Activated CD4-positive, alpha-beta T cell treated with anti-CD3 and anti-CD28 coated beads, Interleukin-2, Interleukin-4, amounts not matched to agents 100 ng/mL and 50 ng/mL, durations not matched to agents 16 hours and 8 hours (primary cell): ENCODE results near the gene MMP10.

Source experiments
- DNase-seq: peaks from one replicate; pipeline ENCODE4 v3.0.0-alpha.2; 2020; ENCODE audit warnings: low spot score

Gene MMP10

DNA sequence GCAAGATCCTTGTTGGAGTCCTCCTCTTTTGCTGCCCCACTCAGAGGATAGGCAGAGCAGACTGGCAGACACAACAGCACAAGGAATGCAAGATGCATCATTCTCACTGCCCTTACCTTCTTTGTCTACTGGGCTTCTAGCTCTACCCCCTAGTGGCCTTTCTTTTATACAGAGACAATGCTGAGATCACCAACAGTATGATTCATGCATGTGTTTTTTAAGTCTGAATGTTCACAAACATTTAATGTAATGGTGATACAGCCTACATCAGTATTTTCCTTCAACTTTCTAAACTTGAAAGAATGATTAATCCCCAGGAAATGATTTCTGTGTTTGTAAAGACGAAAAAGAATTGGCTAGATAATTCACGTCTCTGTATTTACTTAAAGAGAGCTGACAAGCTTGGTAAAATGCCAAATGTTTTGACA is at the start of gene MMP10:
TSS of gene MMP10 (minus strand) at position 138 of the 428 bp plus-strand sequence. CDS start at position 101, 37 bp downstream.
- DNase-seq, result no peak

DNA sequence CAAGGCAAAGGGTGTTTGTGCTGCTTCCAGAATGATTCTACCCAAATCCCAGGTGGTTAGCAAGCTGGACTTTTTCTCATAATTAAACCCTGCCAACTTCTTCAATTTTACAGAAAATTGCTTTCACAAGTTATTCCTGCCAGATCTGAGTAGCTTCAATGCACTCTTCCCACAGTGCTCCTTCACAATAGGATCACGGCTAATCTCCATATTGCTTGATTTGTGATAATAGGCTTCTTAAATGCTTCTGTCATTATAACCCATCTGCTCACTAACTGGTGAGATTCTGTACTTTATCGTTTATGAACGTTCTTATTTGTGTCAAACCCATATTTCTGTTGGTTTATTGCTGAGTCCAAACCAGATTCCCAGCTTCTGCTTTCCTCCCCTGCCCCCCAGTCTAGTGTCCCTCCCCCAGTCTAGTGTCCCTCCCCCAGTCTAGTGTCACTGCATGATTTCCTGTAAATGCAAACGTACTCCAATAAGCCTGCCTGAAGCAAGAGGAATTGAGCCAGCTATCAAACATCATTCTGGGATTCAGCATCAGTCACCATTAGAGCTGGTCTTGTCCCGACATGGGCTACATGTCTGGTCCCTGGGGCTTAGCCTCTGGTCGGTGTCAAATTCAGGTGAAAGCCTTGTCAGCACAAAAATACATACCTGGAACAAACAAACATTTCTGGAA is 49.0 kb upstream of the MMP10 start:
- DNase-seq, result no peak

DNA sequence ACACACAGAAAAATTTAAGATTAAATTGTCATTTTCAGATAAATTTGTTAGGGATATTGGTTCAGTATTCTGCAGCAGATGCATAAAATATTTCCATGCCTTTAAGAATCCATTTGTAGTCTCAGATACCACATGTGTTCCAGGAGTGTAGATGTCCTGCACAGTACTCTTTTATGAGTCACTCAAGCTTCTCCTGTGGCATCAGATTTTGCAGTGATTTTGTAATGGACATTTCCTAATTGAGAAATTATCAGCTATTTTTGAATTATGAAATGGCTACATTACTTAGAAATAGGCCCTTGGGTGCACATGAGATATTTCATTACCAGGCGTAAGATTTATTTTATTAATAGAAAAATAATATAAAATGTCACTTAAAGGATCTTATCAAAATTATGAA is 44.1 kb upstream of the MMP10 start:
- no peak for DNase-seq

DNA sequence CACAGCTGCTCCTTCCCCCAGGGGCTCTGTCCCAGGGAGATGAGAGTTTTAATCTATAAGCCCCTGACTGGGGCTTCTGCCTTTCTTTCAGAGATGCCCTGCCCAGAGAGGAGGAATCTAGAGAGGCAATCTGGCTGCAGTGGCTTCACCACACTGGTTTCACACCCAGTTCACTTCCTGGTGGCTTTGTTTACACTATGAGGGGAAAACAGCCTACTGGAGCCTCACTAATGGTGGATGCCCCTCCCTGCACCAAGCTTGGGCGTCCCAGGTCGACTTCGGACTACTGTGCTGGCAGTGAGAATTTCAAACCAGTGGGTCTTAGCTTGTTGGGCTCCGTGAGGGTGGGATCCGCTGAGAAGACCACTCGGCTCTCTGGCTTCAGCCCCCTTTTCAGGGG is 39.1 kb upstream of the MMP10 start:
- no peak for DNase-seq

DNA sequence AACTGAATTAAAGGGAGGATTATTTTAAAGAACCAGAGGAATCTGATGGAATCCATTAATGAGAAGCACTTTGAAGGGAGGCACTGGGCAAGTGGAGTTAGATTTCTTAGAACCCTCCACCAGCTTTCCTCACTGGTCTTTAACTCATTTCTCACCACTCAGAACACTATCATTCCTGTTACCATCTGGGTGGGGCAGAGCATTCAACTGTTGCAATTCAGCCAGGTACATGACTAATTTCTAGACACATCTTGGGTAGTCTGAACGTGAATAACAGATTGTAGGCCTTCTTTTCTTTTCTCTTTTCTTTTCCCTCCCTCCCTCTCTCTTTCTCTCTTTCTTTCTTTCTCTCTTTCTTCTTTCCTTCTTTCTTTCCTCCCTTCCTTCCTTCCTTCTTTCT is 33.1 kb upstream of the MMP10 start:
- DNase-seq, result no peak

DNA sequence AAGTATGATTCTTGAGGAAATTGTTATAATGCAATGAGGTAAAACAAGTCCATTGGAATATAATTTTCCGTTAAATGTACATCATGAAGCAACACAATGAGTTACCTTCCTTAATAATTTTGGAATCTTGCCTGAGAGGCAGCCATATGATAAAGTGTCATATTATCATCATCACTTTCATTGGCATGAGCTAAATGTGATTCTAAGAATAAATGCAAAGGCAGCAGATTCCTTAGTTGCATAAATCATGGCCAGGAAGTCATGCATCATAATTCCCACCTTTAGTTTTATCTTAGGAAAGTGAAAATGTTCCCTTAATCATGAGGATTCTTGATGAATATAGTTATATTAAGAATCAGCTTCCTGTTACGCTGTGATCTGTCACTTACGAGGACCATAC is 31.8 kb upstream of the MMP10 start:
- no peak for DNase-seq

DNA sequence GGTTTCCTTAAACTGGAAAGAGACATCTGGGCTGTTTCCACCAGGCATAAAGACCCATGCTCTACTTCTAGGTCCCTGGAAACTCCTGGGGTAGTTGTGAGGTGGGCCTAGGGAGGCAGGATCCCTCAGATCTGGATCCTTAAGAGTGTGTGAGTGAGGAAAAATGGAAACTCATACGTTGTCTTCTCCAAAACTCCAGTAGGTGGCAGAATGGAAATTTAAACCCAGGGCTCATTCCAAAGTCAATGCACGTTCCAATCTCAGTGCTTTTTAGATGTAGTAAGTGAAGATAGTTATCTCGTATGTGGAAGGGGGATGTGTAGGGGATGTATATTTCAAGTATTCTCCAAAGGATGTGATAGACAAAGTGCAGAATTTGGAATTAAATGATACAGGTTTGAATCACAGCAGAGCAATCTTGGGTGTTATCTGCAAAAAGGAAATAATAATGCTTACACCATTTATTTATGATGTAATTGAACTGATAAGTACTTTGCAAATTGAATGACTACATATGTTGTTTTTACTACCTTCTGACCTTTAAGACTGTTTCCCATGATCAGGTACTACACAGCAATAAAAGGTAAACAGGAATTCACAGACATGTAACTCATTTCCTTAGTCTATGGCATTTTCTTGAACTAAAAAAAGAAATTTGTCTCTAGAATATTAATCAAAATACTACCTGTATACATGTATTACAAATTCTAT is 30.7 kb upstream of the MMP10 start:
- no peak for DNase-seq

DNA sequence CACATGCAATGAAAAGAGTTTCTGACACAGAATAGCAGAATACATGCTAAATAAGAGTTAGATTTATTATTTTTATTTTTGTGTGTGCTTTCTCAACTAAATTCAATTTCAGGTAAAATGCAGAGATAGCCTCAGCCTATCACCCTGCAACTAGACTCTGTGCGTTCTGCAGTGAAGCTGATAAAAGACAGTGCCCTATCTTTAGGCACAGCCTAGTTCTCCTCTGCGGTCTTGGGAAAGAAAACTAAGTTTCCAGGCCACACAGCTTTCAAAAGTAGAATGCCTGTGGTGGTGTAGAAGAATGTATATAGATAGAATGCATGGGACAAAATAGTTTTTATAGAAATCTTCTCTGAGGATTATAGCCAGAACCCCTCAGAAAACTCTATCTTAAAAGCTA is 29.5 kb upstream of the MMP10 start:
- no peak for DNase-seq

DNA sequence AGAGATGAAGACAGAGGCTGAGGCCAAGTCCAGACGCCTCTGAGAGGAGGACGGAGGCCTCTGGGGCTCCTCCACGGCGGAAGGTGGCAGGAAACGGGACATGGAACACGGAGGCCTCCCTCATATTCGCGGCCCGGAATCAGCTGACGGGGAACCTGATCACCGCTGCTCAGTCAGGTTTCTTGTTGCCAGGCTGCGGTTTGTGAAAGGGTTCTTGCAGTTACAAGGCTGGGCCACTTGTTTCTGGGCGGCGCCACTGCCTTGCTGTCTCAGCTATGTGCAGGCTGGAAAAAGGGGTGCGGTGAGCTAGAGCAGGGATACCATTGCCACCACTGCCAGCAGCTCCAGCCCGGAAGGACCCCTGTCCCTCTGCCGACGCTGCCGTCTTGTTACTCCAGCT is 27.5 kb upstream of the MMP10 start:
- DNase-seq, result peak; percentile 12

DNA sequence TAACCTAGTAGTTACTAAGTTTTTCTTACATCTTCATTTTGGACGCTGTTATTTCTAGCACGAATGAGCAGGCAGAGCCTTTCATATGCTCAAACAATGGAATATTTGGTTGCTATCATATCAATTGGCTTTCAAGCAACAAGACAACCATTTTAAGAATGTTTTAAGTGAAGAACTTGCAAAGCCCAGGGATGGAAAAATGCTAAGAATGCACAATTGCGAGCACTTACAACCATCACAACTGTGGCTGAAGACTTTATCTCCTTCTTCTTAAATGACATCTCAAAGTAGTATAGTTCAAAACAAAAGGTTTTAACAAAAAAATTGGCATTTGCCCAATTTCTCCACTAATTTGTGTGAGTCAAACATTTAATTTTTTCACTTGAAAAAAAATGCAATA is 25.9 kb upstream of the MMP10 start:
- no peak for DNase-seq

DNA sequence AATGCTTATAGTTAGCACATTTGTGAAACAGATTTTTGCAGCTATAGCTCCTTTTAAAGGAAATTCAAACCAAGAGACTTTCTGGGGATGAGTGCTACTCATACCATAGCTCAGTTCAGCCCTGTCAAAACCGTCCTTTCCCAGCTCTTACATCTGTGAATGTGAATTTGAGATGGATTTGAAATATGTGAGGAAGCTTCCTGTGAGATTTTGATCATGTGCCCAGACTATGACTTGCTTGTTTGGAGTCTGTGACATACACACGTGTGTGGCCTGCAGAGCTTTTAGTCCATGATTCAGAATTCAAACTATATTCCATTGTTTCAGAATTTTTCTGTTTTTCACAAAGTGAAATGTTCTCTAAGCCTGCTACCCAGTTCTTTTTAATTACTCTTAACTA is 21.9 kb upstream of the MMP10 start:
- DNase-seq, result no peak

DNA sequence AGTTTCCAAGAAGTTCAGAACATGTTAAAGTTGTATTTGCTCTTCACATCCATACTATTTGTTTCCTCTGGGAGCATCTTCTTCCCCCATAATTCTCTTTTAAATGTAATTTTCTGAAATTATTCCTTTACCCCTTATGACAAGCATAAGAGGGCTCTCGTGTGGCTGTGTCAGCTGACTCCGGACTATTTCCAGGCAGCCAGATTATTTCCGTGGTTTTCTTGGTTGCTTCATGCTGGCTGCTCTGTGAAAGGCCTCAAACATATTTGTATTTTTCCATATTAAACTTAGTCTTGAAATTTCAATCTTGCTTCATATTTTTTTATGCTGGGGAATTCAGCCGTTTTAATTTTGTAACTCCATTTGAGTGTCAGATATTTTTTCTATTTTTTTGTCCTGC is 20.3 kb upstream of the MMP10 start:
- DNase-seq, result no peak

DNA sequence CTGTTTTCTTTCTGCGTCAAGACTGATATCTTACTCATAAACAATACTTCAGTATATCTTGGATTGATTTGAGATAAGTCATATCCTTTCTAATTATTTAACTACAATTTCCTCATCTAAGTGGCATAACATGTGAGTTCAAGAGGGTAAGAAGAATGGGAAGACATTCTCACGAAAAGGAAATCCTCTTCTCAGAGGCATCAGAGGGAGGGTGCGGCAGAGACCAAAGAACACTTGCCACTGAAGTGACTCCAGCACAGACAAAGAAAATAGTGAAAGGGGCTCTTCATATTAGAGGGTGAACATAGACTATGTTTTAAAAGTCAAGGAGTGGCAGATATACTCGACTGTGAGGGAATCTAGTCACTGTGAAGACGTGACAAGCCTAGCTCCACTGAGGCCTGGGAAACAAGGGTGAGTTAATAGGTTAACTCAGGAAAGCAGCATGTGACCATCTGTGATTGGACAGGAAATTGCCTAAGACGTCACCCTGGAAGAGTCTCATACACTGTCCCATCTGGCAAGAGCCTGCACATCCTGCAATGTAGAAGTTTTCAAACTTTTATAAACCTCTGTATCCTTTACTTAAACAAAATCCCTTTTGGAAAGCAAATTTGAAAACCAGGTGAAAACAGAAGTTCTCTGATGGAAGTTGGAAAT is 19.4 kb upstream of the MMP10 start:
- no peak for DNase-seq

DNA sequence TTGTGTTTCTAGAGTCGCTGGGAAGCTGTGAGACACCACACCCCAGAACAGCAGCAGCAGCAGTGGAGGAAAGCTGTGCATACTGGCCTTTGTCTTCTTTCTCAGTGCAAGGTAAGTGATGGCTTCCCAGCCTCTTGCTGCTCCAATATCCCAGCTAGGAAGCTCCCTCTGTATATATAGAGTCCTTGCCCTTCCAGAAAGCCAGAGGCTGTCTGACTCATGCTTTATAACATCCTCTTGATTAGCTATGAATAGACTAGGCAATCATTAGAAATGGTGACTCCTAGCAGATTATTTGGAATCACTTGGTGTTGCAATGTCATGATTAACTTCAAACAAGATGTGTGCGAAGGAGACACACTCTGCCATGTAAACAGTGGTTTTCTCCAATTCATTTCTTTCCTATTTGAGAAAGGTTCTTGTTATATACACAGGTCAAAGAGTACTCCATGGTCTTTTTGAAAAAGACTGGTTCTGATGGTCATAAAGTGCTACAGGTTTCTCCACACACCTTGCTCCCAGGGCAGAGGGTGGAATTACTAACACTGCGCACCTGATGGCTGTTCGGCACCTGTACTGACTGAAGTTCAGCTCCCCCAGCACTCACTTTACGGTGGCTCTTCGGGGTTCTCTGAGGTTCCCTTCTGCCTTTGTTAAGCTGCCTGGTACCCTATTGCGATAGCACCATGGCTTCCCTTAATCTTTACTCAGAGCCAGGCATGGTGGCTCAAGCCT is 17.8 kb upstream of the MMP10 start, which contains the start of gene MMP1:
TSS of gene MMP1 (minus strand) at position 149 of the 735 bp plus-strand sequence. CDS start at position 81, 68 bp downstream.
- DNase-seq, result no peak

DNA sequence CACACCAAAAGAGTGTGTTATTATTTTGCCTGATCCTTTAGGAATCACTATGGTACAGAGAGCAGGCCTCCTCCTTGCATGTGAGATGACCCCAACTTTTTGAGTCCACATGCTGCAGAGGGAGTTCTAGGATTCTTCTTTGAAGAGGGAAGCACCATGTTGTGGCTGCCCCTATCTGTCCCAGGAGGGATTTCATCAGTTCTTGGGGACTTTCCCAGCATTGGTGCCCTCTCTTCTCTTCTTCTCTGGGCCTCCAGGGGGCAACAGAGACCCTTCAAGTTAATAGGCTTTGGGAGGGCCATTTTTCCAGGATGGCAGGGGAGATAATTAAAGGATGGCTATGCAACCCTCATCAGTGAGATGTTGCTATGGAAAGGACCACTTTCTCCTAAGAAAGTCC is 14.0 kb upstream of the MMP10 start:
- DNase-seq, result peak; percentile 37

DNA sequence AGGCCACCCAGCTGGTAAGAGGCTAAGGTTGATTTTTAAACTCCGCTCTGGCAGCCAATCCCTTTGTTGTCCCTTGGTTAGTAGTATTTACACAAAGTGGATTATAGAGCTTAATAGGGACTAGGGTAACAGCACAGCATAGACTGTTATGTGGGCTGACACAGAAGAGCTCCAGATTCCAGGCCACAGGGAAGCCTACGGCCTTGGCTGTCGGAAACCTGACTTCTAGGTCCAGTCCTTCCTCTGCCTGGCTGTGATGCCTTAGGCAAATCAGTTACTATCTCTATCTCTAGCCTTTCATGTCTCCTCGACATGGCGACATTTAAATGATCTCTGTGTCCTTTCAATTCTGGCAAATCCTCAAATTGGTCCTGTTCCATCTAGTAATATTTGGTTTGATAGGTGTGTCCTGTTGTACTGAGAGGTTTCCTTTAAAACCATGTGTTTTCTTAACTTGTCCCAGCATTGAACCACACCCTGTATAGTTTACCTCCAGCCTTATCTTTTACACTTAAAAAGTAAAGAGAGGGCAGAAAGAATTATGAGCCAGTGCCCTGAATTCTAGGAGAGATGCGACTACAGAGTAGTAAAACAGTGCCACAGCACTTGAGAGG is 13.4 kb upstream of the MMP10 start:
- DNase-seq, result no peak

DNA sequence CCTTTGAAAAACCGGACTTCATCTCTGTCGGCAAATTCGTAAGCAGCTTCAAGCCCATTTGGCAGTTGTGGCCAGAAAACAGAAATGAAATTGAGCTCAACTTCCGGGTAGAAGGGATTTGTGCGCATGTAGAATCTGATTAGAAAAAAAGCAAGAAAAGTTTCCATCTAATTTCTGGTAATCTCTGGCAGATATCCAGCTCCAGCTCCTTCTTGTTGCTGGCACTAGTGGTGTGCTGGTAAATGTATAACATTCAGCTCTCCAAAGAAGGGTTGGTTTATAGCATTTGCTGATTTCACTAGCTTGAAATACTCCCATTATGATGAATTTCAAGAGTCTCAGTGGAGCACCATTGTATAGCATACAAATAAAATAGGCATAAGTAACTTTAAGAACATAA is 12.2 kb upstream of the MMP10 start:
- DNase-seq, result no peak

DNA sequence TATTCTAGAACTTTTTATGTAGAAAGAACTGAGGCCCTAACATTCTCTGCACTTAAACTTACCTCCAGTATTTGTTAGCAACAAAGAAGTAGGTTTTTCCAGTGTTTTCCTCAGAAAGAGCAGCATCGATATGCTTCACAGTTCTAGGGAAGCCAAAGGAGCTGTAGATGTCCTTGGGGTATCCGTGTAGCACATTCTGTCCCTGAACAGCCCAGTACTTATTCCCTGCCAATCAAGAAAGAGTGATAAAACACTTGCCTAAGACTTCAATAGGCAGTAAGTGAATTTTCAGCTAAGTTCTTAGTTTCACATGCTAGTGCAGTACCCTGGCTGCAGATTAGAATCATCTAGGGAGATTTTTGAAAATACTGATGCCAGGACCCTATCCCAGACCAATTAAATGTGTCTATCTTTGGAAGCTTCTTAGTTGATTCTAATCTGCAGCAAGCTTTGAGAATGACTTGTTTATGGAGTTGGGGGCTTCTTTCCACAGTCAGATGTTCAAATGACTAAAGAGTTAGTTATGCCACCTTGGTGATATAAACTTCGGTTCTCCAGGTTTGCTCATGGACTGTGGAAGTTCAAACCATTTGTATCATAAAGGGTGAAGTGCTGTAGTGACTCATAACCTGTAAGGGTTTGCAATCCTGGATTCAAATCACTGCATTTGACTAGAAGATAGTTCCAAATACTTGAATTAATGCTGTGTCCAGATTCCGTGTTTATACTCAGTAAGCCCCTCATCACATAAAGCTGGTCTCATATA is 11.0 kb upstream of the MMP10 start:
- DNase-seq, result no peak

DNA sequence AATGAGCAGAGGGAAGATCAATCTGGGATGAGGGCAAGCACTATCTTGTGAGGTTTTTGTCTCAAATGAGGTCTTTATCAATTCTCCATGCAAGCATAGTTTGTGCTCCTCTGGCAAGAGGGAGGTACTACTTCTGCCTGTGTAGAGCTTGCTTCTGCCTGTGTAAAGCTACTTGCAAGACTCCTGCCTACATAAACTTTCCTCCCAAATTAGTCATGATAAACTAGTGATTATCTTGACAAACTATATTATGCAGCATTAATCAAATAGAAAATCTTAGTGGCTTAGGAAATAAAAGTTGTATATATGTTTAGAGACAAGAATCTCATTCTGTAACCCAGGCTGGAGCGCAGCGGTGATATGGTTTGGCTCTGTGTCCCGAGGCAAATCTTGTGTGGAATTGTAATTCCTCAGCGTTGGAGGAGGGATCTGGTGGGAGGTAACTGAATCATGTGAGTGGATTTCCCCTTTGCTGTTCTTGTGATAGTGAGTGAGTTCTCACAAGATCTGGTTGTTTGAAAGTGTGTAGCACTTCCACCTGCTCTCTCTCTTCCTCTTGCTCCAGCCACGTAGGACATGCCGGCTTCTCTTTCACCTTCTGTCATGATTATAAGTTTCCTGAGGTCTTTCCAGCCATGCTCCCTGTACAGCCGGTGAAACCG is 8.0 kb upstream of the MMP10 start:
- no peak for DNase-seq

DNA sequence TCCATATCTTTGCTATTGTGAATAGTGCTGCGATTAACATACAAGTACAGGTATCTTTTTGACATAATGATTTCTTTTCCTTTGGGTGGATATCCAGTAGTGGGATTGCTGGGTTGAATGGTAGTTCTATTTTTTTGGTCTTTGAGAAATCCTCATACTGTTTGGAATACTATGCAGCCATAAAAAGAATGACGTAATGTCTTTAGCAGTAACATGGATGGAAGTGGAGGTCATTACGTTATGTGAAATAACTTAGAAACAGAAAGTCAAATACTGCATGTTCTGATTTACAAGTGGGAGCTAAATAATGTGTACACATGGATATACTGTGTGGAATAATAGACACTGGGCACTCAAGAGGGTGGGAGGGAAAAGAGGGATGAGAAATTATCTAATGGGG is 4.0 kb upstream of the MMP10 start:
- no peak for DNase-seq

DNA sequence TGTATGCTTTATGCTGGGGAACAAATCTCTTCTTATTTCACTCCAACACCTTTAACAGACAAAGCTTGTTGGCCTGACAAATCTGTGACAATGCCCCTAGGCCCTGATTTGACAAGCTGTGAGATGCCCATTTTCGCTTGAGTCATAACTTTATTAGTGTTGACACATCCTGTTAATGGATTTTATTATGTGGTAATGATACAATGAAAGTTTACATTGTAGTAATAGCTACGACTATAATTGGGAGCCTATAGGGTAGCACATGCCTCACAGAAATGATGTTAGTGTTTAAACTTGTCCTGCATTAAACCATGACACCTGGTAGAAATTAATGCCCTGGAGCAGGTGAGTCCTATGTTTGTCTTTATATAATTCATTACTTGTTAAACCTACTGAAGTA is 3.3 kb upstream of the MMP10 start:
- no peak for DNase-seq
